Panc1 (cell line): ENCODE results near the gene RFX5. TPM values are rescaled to one million over a fixed set of nuclear protein-coding genes. Genes with fewer than 3 reads are reported as not detected.

Experiments used
- ATAC-seq: fragments of 200-7000 bp; cut with Tn5 transposase; 2 replicates; pipeline ENCODE4 v1.9.1; 2020; ENCODE audit warnings: mild to moderate bottlenecking, moderate library complexity
- BruUV-seq: library from RNA; stranded (reverse); fragments of 400-500 nt; replicated peaks from 2 replicates; lab custom pipeline; 2021; lab: Mats Ljungman, UMichigan
- CTCF ChIA-PET: fragments of 300-600 bp; sonication (Branson Sonifier 250); formaldehyde crosslinking; loops from one replicate; lab custom pipeline; 2022; ENCODE audit warnings: antibody characterized with exemption; lab: Charles Lee
- POLR2A ChIA-PET: fragments of 300-600 bp; sonication (Branson Sonifier 250); formaldehyde crosslinking; loops from one replicate; lab custom pipeline; 2022; ENCODE audit warnings: antibody characterized with exemption; lab: Charles Lee
- DNase-seq: peaks from one replicate; pipeline ENCODE4 v3.0.0-alpha.2; 2010; ENCODE audit warnings: low read depth, low spot score
- H3K27ac ChIP-seq: 2 replicates; pipeline ENCODE4 v1.5.1; 2011; ENCODE audit warnings: mild to moderate bottlenecking, low read length, inconsistent platforms
- H3K27me3 ChIP-seq: fragments of 200-500 bp; sonication (Bioruptor generic); 2 replicates; pipeline ENCODE4 v1.6.0; 2014; ENCODE audit warnings: low read length, inconsistent platforms; ENCODE audit not compliant: control insufficient read depth, insufficient read depth
- H3K36me3 ChIP-seq: fragments of 200-500 bp; sonication (Bioruptor generic); 2 replicates; pipeline ENCODE4 v1.5.1; 2014; ENCODE audit warnings: inconsistent platforms, mild to moderate bottlenecking, low read length, moderate library complexity; ENCODE audit not compliant: control insufficient read depth, insufficient read depth
- H3K4me1 ChIP-seq: 2 replicates; pipeline ENCODE4 v1.5.1; 2011; ENCODE audit warnings: inconsistent platforms, mild to moderate bottlenecking, low read length, moderate library complexity; ENCODE audit not compliant: control insufficient read depth, insufficient read depth
- H3K4me3 ChIP-seq, 2 experiments: 2 replicates each; pipeline ENCODE4 v1.5.1; 2011 to 2012; ENCODE audit warnings: low read depth in 2 of 2, low read length in 2 of 2, mild to moderate bottlenecking in 2 of 2, inconsistent platforms in 1 of 2, moderate library complexity in 1 of 2
- H3K9me3 ChIP-seq: fragments of 200-500 bp; sonication (Bioruptor generic); 2 replicates; pipeline ENCODE4 v1.5.1; 2014; ENCODE audit warnings: low read depth, mild to moderate bottlenecking, inconsistent platforms, low read length, moderate library complexity; ENCODE audit not compliant: control insufficient read depth, insufficient read depth
- CTCF ChIP-seq: fragments of 450-650 bp; IDR thresholded peaks from 2 replicates; pipeline ENCODE4 v1.5.1; 2017; ENCODE audit warnings: mild to moderate bottlenecking
- POLR2AphosphoS5 ChIP-seq: IDR thresholded peaks from 2 replicates; pipeline ENCODE4 v1.6.1; 2012; ENCODE audit warnings: mild to moderate bottlenecking, low read depth, low read length, moderate library complexity
- REST ChIP-seq, 2 experiments: IDR thresholded peaks; 2 replicates each; pipeline ENCODE4 v1.6.1; 2011 to 2012; ENCODE audit warnings: low read depth in 2 of 2, control low read depth in 1 of 2, low read length in 1 of 2, mild to moderate bottlenecking in 1 of 2, moderate library complexity in 1 of 2; ENCODE audit not compliant: insufficient read depth in 1 of 2
- SIN3A ChIP-seq: IDR thresholded peaks from 2 replicates; pipeline ENCODE4 v1.6.1; 2012; ENCODE audit warnings: low read depth, mild to moderate bottlenecking, low read length, moderate library complexity, borderline replicate concordance; ENCODE audit not compliant: insufficient read depth
- TCF7L2 ChIP-seq: IDR thresholded peaks from 2 replicates; pipeline ENCODE4 v1.6.1; 2011; ENCODE audit warnings: mild to moderate bottlenecking, low read depth, low read length, inconsistent platforms
- in situ Hi-C: cut with HindIII; loops from 2 replicates; pipeline ENCODE4 v1.10.0; 2016; ENCODE audit warnings: low sequenced_read_pairs, low pct_unique_long_range_greater_than_20kb
- intact Hi-C: fragments of 100-400 bp; cut with micrococcal nuclease; formaldehyde crosslinking; loops from one replicate; pipeline ENCODE4 v1.10.0; 2022; ENCODE audit not compliant: unreplicated experiment
- total RNA-seq: library from RNA; stranded (reverse); gene quantifications from one replicate; pipeline ENCODE4 v1.2.1, GENCODE V29; 2021; ENCODE audit not compliant: unreplicated experiment

The RFX5 gene
- total RNA-seq, 1 experiment from 2014 or later: 75.5 TPM

GRCh38 chr1:151293093-151293492 lies 54.0 kb downstream of the RFX5 start:
- POLR2A ChIA-PET: no interaction called here
- DNase-seq (no peak), ATAC-seq (no peak)
- no peak for TF ChIP-seq POLR2AphosphoS5
- no peak for TF ChIP-seq CTCF
- no peak for TF ChIP-seq SIN3A
- TF ChIP-seq TCF7L2: no peak
- TF ChIP-seq REST (IDR thresholded peaks at IDR 0.05; ENCODE audit: insufficient read depth in 1 of 2, low read depth in 2 of 2, low read length in 1 of 2): no peak
- Histone ChIP-seq H3K27ac (no peak overlapping the region), H3K9me3 (no peaks in the 10 kb centered on the region), H3K36me3 (peaks cover 12% of the 10 kb centered on the region), H3K4me1 (peaks cover 3% of the 10 kb centered on the region; the same call in 1 of the 2 replicates), H3K4me3 (no peak overlapping the region), H3K27me3 (no peaks in the 10 kb centered on the region)
- in situ Hi-C loops: no loop called here
- BruUV-seq: no TSS peak
- intact Hi-C loops: no loop called here
- CTCF ChIA-PET: no interaction called here

GRCh38 chr1:151292207-151293030 lies 54.6 kb downstream of the RFX5 start:
- ChIA-PET POLR2A (interaction anchor here (0.8 kb wide), 1 partner anchor 11 kb away, joined by 3 read pairs; no protein-coding TSS in a partner anchor), CTCF (interaction anchor here (1.0 kb wide), 1 partner anchor 8 kb away, joined by 8 read pairs; no protein-coding TSS in a partner anchor)
- H3K27ac ChIP-seq: no peak overlapping the region
- no TSS peak for BruUV-seq
- H3K27me3 ChIP-seq: no peaks in the 10 kb centered on the region
- intact Hi-C loops (no loop called here), in situ Hi-C loops (no loop called here)
- H3K4me3 ChIP-seq: no peak overlapping the region
- DNase-seq (no peak), ATAC-seq (no peak)
- H3K36me3 ChIP-seq: peaks cover 8% of the 10 kb centered on the region
- peaks cover 3% of the 10 kb centered on the region; the same call in 1 of the 2 replicates for H3K4me1 ChIP-seq
- no peaks in the 10 kb centered on the region for H3K9me3 ChIP-seq
- TF ChIP-seq POLR2AphosphoS5 (peak; percentile 54), TCF7L2 (no peak)
